Activated CD4-positive, alpha-beta T cell treated with anti-CD3 and anti-CD28 coated beads for 24 hours (primary cell): ENCODE results near the gene FCN2.

Experiments used
- DNase-seq, 2 donors: peaks; one replicate each; pipeline ENCODE4 v3.0.0-alpha.2; 2020; ENCODE audit warnings: low read depth in 2 of 2

Gene FCN2

DNA sequence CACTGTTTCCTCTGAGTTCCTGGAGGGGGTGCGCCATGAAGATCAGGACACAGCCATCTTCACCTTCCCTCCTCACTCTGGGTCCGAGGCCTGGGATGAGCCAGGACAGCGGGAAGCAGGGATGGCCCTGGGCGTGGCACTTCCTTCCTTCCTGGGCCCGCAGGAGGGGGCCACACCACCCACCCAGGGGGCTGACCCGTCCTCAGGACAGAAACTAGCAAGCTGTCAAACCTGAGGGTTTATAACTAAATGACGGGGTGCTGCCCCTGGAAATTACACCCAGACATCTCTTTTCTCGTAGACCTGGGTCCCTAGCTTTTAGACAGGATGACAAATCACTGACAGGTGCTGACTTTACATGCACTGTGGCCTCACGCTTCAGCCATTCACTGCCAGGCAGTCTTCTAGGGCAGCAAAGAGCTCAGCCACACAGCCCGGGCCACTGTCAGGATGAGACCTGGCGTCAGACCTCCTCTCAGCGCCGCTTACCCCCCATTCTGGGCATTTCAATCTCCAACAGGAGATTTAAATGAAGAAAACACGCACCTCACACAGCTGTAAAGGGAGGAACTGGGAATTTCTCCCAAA, 8.1 kb downstream of the FCN2 start:
- no peak for DNase-seq

DNA sequence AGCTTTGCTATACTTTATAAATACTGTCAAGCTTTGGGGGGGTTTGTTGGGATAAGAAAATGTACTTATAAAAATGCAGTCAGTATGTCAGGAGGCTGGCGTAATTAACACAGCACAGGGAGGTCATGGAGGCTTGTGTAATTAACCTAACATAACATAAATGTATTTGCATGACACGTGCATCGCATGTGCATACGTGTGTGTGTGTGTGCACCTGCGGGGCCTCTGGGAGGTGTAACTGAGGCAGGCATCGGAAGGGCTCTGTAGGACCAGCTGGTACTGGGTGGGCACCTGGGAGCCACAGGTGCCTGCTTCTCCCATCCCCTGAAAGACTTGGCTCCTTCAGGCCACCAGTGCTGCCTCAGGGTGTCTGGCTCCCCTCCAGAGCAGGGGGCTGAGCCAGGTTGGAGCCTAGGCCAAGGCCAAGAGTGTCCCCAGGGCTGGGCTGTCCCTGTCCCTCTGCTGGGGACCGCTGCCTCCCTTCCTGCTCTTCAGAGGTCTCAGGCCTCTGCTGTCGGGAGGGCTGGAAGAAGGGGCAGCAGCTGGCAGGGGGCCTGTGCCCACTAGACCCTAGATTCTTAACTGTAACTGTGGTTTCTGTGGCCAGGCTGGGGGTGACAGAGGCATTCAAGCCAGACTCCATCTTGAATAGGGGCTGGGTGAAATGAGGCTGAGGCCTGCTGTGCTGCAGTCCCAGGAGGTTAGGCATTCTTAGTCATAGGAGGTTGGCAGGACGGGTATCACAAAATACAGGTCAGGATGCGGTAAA, 9.0 kb downstream of the FCN2 start:
- DNase-seq, result no peak

DNA sequence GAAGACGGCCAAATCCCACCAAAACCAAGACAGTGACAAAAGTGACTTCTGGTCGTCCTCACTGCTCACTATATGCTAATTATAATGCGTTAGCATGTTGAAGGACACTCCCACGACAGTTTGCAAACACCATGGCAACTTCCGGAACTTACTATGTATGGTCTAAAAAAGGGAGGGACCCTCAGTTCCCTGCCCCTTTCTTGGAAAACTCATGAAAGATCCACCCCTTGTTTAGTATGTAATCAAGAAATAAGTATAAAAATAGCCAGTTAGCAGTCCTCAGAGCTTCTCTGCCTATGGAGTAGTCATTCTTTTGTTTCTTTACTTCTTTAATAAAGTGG, 9.5 kb downstream of the FCN2 start:
- DNase-seq, result no peak

DNA sequence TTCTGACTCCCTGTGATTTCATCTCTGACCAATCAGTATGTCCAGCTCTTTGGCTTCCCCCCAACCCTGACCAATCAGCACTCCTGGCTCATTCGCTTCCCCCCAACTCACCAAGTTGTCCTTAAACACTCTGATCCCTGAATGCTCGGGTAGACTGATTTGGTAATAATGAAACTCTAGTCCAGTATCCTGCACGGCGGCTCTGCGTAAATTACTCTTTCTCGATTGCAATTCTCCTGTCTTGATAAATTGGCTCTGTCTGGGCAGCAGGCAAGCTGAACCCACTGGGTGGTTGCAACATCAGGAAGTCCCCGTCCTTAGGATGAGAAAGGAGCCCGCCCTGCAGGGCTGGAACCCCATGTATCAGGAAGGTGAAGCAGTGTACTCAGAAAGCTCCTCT, 10.4 kb downstream of the FCN2 start:
- DNase-seq, result no peak

DNA sequence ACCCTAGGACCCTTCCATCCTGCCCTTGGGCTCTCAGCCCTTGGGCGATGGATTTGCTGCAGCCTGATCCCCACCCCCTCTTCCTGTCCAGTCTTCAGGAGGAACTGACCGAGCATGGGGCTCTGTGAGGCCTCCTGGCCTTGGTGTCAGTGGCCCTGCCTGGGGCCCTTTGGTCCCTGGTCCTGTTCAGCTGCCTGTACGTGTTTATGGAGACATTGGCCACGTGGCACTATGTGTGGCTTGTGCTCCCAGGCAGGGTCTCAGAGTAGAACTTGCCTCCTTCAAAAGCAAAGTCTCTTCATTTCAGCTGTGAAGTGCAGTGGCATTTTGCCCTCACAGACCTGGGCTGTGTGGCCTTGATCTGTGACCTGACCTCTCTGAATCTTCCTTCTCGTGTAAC, 11.1 kb downstream of the FCN2 start:
- no peak for DNase-seq

DNA sequence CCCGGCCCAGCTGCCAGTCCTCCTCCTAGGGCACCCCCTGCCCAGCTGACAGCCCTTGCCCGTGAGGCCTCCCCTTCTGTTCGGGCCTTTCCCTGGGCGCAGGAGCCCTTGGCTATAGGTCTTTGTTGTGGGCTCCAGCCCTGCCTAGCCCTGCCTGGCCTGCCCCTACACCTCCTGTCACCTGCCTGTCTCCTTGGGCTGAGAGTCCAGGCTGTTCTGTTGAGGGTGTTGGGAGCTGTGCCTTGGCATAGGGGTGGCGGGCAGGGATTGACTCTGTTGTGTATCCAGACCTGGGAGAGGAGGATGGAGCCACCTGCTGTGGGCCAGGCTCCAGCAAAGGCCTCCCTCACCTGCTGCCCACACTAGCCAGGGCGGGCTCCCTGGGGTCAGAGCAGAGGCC, 11.6 kb downstream of the FCN2 start:
- DNase-seq, result no peak

DNA sequence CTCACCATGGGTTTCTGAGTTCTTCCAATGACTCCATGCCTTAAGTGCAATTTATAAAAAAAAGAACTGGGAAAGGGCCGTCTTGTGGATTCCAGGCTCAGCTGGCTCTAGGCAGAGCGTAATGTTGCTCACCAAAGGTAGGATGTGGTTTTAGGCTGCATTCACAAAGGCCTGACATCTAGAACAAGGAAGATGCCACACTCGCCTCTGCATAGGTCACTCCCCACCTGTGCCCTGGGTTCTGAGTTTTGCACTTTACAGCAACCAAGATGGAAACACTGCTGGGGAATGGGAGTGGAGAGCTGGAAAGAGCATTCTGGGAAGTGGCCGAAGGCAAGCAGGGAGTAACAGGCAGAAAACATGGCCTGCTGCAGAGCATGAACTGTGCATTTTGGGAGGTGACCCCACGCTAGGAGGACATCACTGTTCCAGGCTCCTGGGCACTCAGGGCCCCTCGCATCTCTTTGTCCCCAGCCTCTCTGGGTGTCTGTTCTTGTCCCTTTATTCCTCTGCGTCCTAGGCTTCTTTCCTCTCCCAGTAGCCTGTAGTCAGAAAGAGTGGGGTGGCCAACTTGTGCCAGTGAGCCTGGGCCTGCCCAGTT, 12.3 kb downstream of the FCN2 start:
- DNase-seq, result no peak

DNA sequence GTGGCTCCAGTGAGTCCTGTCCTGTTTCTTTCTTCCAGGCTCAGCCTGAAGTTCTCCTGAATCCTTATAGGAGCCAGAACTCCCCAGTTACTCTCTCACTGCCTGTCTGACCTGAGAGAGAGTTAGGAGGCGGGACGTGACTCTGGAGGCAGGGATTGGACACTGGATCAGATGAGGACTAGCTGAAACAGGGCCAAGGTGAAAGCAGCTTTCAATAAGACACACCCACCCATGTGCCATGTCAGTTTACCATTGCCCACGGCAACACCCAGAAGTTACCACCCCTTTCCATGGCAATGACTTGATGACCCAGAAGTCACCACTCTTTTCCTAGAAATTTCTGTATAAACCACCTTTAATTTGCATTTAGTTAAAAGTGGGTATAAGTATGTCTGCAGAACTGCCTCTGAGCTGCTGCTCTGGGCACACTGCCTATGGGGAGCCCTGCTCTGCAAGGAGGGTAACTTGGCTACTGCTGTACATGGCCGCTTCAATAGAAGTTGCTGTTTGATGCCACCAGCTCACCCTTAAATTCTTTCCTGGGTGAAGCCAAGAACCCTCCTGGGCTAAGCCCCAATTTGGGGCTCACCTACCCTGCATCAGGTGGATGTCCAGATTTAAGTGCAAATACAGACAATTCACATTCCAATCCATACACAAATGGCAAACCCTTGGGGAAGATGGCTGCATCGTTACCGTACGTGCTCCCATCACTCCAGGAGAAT, 13.7 kb downstream of the FCN2 start:
- no peak for DNase-seq

DNA sequence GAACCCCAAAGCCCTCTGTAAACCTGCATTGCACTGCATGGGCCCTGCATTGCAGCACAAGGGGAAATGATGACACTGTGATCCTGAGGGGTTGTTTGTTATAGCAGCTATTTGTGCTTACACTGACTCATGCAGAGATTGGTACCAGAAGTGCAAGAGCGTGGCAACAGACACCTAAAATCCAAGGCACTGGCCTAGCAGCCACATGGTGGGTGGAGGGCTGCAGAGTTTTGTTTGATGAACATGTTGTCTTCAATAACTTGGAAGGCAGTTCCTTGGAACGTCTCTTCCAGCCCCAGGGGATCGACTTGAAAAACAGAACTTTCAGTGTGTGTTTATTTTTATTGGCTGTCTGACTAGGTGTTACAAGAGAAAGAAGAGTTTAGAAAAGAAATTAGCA, 14.5 kb downstream of the FCN2 start:
- DNase-seq, result no peak

DNA sequence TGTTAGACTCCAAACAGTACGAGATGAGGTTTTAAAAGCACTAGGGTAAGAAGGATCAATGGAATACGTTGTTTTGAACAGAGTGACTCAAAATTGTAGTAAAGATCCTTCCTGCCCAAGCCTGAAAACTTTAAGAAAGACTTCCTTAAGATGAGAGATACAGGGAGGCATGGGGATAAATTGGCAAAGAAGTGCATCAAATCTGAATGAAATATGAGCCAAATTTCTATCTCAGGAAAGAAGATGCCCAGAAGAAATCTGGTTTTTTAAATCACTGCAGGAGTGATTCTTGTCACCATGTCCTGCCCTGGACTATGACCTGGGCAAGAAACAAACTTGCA, 14.9 kb downstream of the FCN2 start:
- DNase-seq, result no peak

DNA sequence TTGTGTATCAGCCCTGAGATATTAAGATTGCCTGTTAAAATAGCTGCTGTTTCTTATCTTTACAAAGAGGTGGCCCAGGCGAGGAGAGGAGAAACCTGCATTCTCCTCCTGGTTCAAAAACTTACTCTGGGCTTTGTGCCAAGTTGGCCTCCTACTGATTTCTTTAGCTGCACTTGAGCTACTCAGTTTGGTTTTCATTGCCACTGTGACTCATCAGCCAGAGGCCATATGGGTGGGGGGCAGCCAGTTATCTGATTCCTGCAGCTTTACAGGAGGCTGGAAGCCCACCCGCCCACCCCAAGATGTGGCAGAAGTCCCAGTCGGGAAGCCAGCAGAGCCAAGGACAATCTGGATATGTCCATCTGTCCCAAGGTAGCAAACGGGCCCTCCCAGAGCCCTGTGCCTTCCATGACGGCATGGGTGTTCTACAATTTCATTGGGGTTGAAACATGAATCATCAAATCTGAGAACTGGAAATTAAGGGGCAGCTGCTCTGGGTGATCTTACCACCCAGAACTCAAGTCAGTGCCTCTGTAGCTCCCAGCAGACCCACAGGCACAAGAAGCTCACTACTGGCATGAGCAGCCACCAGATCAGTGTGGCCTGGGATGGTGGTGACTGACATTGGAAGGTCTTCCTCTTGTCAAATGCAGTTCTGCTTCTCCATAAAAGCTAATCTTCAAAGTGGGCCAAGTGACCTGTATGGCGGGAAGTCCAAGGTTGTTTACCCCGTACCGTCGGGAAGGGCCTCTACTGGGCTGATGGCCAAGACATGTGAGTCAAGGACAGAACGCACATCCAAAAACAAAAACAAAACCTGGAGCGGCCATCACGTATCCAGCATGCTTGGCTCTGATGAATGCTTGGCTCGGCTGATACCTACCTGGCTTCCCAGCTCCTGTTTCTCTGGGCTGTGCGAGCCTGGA, 15.6 kb downstream of the FCN2 start:
- no peak for DNase-seq

DNA sequence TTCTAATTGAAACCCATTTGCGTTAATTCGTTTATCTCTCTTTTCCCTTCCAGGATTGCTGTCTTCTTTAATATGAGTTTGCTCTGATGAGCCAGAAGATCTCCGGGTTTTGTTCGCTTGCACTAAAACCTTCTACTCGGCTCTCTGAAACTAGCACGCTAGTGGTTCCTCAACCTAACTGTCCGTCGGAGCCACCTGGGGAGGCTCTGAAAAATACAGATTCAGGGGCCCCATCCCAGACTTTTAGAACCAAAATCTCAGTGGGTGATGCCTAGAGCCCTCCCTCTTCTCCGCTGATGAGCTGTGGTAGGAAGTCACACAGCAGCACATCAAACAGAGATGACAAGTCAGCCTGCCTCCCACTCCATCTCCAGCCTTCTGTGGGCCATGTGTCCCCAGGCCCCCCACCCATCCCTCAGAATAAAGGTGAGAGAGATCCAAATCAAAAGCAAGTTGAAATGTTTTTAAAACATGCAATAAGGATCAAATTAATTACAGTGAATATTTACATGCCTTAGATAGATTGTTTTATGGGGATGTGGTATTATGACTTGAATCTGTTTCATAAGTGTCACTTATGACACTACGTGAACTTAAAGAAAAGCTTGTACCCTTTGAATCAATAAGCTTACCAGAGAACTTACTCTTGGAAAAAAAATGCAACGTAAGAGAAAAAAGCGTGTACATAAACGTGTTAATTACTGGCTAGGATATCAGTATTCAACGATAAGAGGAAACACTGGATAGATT, 16.4 kb downstream of the FCN2 start:
- no peak for DNase-seq

DNA sequence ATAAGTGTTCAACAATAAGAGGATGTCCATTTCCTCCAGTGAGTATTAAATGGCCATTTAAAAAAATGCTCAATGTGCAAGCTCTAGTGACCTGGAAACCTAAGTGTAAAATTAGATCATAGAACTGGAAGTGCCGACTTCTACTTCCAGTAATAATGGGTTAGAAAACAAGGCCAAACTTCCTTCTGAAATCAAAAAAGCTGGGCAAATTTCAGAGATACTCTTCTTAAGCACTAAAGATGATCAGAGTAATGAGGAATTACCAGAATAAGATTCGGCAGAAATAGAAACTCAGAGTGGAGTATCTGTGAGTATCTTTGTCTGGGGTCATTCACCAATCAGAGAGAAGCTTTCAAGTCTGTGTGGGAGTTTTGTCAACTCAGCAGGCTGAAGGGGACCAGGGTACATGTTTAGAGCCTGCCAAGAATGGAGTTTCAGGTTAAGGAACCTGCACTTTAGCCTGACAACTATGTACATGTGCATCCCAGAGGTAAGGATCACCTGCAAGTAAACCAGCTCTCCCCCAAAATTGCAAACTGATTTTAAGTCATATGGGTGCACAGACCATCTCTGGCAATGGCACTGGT, 17.1 kb downstream of the FCN2 start:
- DNase-seq, result no peak

DNA sequence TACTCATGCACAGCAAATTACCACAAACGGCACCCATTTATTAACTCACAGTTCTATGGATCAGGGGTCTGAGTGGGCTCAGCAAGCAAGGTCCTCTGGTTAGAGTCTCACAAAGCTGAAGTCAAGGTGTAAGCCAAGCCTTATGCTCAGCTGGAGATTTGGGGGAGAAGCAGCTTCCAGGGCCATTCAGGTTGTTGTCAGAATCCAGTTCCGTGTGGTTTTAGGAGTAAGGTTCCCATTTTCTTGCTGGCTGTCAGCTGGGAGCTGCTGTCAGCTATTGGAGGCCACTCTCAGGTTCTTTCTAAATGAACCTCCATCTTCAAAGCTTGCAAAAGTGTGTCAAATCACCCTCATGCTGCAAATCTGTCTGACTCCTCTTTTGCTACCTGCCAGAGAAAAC, 17.7 kb downstream of the FCN2 start:
- no peak for DNase-seq

DNA sequence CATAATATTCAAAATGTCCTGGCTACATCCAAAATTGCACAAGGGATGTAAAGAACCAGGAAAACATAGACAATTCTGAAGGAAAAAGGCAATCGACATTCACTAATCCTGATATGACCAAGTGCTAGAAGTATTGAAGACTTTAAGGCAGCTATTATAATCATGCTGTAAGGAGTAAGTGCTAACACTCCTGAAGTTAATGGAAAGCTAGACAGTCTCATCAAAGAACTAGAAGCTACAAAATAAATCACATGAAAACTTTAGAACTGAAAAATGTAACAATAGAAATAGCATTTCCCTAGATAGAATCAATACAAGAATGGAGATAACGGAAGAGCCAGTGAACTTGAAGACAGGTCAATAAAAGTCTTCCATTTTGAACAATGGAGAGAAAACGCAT, 18.6 kb downstream of the FCN2 start:
- DNase-seq, result no peak

DNA sequence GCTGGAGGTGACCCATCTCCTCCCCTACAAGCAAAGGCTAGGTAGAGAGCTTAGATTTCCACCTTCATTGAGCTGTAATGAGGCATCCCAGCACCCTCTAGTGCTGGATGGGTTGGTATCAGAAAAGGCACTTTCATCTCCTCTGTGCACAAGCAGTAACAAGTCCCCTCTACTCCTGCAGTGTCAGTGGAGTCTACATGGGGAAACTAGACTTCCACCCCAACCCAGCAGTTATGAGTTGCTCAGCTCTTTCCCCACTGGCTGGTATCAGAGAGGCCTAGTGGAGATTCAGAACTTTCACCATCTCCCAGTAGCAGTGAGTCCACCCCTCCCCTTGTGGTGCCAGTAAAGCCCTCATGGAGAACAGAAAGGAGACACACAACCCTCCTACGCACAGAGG, 19.2 kb downstream of the FCN2 start:
- no peak for DNase-seq

DNA sequence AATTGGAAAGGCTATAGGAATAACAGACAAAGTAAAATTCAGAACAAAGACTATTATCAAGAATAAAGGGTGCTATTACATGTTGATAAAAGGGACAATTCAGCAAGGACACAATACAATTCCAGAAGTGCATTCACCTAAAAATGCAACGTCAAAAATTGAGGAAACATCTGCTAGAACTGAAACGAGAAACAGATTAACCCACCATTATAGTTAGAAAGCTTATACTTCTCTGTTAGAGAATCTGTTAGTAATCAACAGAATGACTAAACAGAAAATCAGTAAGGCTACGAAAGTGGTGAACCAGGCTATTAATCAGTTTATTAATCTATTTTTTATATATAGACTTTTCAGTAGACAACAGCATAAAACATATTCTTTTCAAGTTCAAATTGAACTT, 22.3 kb downstream of the FCN2 start:
- no peak for DNase-seq

DNA sequence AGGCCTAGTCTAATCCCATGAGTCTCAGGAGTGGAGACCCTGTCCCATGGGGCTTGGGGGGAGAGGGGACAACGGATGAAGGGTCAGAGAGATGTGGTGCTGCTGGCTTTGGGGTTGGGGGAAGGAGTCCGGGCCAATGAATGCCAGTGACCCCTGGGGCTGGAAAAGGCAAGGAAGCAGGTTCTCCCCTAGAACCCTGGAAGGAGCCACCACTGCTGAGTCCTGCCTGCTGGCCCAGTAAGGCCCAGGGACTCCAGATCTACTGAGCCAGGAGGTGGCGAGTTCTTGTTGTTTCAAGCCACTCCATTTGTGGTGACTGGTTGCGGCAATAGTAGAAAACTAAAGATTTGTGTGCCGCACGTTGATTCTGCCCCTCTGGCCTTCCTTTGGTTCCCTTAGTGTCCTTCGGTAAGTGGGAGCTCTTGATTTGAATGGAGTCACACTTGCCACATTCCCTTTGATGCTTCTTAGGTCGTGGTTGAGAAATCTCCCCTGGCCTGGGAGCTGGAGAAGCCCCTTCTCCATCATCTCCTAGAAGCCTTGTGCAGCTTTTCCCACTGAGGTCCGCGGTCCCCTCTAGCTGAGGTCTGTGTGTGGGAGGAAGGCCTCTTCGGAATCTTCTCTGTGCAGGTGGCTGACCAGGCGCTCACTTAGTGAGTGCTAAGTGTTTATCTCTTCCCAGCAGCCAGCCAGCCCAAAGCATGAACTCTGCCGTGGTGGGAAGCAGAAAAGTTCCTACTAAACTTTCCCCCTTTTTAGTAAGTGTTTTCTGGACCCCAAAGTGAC, 28.1 kb downstream of the FCN2 start:
- DNase-seq, result no peak

DNA sequence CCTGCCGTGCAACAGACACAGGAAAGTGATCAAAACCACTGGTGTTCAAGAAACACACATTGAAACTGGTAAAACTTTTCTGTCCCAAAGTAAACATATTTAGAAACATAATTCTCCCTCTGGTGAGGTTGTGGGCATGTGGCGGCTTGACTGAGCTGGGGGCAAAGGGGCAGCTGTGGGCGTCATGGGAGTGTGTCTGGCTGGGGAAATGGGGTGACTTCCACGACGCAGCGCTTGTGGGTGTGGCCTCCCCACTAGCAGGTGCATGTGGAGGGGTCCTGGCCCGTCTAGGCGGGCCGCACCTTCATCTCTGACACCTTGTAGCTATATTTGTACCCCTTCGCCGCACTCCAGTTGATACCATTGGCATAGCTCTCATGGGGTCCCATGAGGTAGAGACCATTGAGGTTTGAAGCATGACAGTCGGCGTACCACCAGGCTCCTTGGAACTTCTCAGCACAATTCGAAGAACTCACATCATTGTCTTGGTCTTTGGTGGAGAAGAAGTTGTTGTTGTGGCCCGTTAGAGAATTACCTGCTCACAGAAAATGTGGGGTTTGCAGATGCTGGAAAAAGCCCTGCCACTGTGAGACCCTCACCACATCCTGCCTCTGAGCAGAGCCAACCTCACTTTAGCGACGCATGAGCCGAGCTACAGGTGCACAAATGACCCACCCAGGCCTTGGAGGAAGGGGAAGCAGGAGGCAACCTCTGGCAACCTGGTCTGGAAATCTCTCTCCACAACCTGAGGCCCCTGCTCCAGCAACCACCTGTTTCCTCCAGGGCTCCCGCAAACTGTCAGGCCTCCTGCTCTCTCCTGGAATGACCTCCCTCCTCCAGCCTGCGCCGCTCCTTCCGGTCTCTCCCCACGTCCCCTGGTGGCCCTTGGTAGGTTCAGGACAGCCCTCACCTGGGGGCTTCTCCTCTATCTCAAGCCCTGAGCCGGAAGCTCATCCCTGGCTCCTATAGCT, 29.2 kb downstream of the FCN2 start:
- no peak for DNase-seq
